Caco-2 (cell line): ENCODE data around the gene C16orf95. TPM values are rescaled to one million over a fixed set of nuclear protein-coding genes. Genes with fewer than 3 reads are reported as not detected.

ENCODE experiments used
- BruUV-seq: library from RNA; stranded (reverse); fragments of 400-500 nt; replicated peaks from 2 replicates; lab custom pipeline; 2021; lab: Mats Ljungman, UMichigan
- CTCF ChIA-PET: fragments of 300-600 bp; sonication (Branson Sonifier 250); formaldehyde crosslinking; loops from one replicate; lab custom pipeline; 2022; ENCODE audit warnings: antibody characterized with exemption; lab: Charles Lee
- POLR2A ChIA-PET: fragments of 300-600 bp; sonication (Branson Sonifier 250); formaldehyde crosslinking; loops from one replicate; lab custom pipeline; 2022; ENCODE audit warnings: antibody characterized with exemption; lab: Charles Lee
- DNase-seq, 2 experiments: peaks; one replicate each; pipeline versions ENCODE4 v3.0.0 to v3.0.0-alpha.2; 2020 to 2022
- H3K27me3 ChIP-seq: replicated peaks from 2 replicates; pipeline ENCODE4 v1.6.0; 2011; ENCODE audit warnings: low read length; ENCODE audit not compliant: control insufficient read depth, insufficient read depth
- H3K36me3 ChIP-seq: 2 replicates; pipeline ENCODE4 v1.5.1; 2011; ENCODE audit warnings: low read length; ENCODE audit not compliant: control insufficient read depth, insufficient read depth
- H3K4me1 ChIP-seq: fragments of 250-450 bp; sonication (Bioruptor Pico); 2 replicates; pipeline ENCODE4 v1.5.1; 2020; ENCODE audit warnings: mild to moderate bottlenecking
- H3K4me3 ChIP-seq: 2 replicates; pipeline ENCODE4 v1.5.1; 2011; ENCODE audit warnings: low read depth, mild to moderate bottlenecking, control low read depth, low read length
- H3K9me3 ChIP-seq: fragments of 250-450 bp; sonication (Bioruptor Pico); 2 replicates; pipeline ENCODE4 v1.5.1; 2020; ENCODE audit warnings: mild to moderate bottlenecking, moderate library complexity
- H3K27ac Mint-ChIP-seq: one replicate; pipeline ENCODE4 v1.8.0; 2022; ENCODE audit warnings: mixed read lengths; ENCODE audit not compliant: unreplicated experiment
- H3K27me3 Mint-ChIP-seq: one replicate; pipeline ENCODE4 v1.8.0; 2022; ENCODE audit warnings: mixed read lengths; ENCODE audit not compliant: insufficient read depth, unreplicated experiment
- H3K36me3 Mint-ChIP-seq: one replicate; pipeline ENCODE4 v1.8.0; 2022; ENCODE audit warnings: mild to moderate bottlenecking, mixed read lengths; ENCODE audit not compliant: insufficient read depth, unreplicated experiment
- H3K4me1 Mint-ChIP-seq: one replicate; pipeline ENCODE4 v1.8.0; 2022; ENCODE audit warnings: low read depth, mixed read lengths; ENCODE audit not compliant: unreplicated experiment
- H3K4me3 Mint-ChIP-seq: one replicate; pipeline ENCODE4 v1.8.0; 2022; ENCODE audit warnings: mild to moderate bottlenecking, moderate library complexity, mixed read lengths; ENCODE audit not compliant: unreplicated experiment
- H3K9me3 Mint-ChIP-seq: one replicate; pipeline ENCODE4 v1.8.0; 2022; ENCODE audit warnings: mixed read lengths; ENCODE audit not compliant: unreplicated experiment
- CTCF ChIP-seq, 2 experiments: fragments of 200-600 bp in 1 of 2; IDR thresholded peaks; 1 replicate in 1 of 2; 2 replicates in 1 of 2; pipeline versions ENCODE4 v1.5.1 to v1.8.0; 2011 to 2022; ENCODE audit warnings: antibody characterized with exemption in 1 of 2, control low read depth in 1 of 2, inconsistent platforms in 1 of 2, low read depth in 1 of 2, low read length in 1 of 2, mild to moderate bottlenecking in 1 of 2, moderate library complexity in 1 of 2; ENCODE audit not compliant: insufficient read depth in 1 of 2, severe bottlenecking in 1 of 2, unreplicated experiment in 1 of 2
- intact Hi-C: fragments of 100-400 bp; cut with micrococcal nuclease; formaldehyde crosslinking; loops from one replicate; pipeline ENCODE4 v1.10.0; 2022; ENCODE audit not compliant: unreplicated experiment
- total RNA-seq: library from RNA; stranded (reverse); gene quantifications from 2 replicates; pipeline ENCODE4 v1.2.3, GENCODE V29; 2022

The C16orf95 gene
- total RNA-seq, 1 experiment from 2014 or later = 4.4 TPM

GRCh38 chr16:87322833-87323726 is 5.9 kb upstream of the C16orf95 start:
- Mint-ChIP-seq H3K27me3 (no peaks in the 10 kb centered on the region), H3K4me3 (no peak overlapping the region), H3K9me3 (no peaks in the 10 kb centered on the region), H3K36me3 (peaks cover 61% of the 10 kb centered on the region), H3K4me1 (peaks cover 7% of the 10 kb centered on the region), H3K27ac (no peak overlapping the region)
- DNase-seq = no peak
- Histone ChIP-seq H3K4me1 (peaks cover 6% of the 10 kb centered on the region), H3K36me3 (peaks cover 2% of the 10 kb centered on the region), H3K27me3 (no peaks in the 10 kb centered on the region), H3K9me3 (no peaks in the 10 kb centered on the region), H3K4me3 (no peak overlapping the region)
- BruUV-seq = no TSS peak
- ChIA-PET POLR2A (no interaction called here), CTCF (interaction anchor here (1.0 kb wide), 1 partner anchor 61 kb away, joined by 3 read pairs; the partner anchor contains the start of gene FBXO31)
- TF ChIP-seq CTCF (IDR thresholded peaks at IDR 0.05; ENCODE audit: insufficient read depth in 1 of 2, low read depth in 1 of 2, low read length in 1 of 2, severe bottlenecking in 1 of 2, unreplicated experiment in 1 of 2) = no peak
- intact Hi-C loops = no loop called here

- Mint-ChIP-seq H3K27me3 (no peaks in the 10 kb centered on the region), H3K4me3 (no peak overlapping the region), H3K4me1 (peaks cover 7% of the 10 kb centered on the region), H3K36me3 (peaks cover 68% of the 10 kb centered on the region), H3K9me3 (no peaks in the 10 kb centered on the region), H3K27ac (no peak overlapping the region)
- intact Hi-C loops = no loop called here
- H3K27me3 ChIP-seq = no peaks in the 10 kb centered on the region
- no peak for TF ChIP-seq CTCF (IDR thresholded peaks at IDR 0.05; ENCODE audit: insufficient read depth in 1 of 2, low read depth in 1 of 2, low read length in 1 of 2, severe bottlenecking in 1 of 2, unreplicated experiment in 1 of 2)
- POLR2A ChIA-PET = no interaction called here
- no TSS peak for BruUV-seq
- H3K9me3 ChIP-seq = no peaks in the 10 kb centered on the region
- peaks cover 2% of the 10 kb centered on the region for H3K36me3 ChIP-seq
- no peak for DNase-seq
- peaks cover 6% of the 10 kb centered on the region for H3K4me1 ChIP-seq
- CTCF ChIA-PET = interaction anchor here (1.1 kb wide), 1 partner anchor 72 kb away, joined by 6 read pairs; no protein-coding TSS in a partner anchor
- no peak overlapping the region for H3K4me3 ChIP-seq
Observed at GRCh38 chr16:87322360-87322759, 5.2 kb upstream of the C16orf95 start.

GRCh38 chr16:87321336-87322107 is 4.3 kb upstream of the C16orf95 start:
- intact Hi-C loops = no loop called here
- H3K27me3 Mint-ChIP-seq = no peaks in the 10 kb centered on the region
- Histone ChIP-seq H3K4me1 (peaks cover 6% of the 10 kb centered on the region), H3K9me3 (no peaks in the 10 kb centered on the region), H3K27me3 (no peaks in the 10 kb centered on the region), H3K4me3 (no peak overlapping the region), H3K36me3 (peaks cover 2% of the 10 kb centered on the region; the same call in 1 of the 2 replicates)
- H3K9me3 Mint-ChIP-seq = no peaks in the 10 kb centered on the region
- CTCF ChIA-PET = interaction anchor here (1.1 kb wide), 1 partner anchor 73 kb away, joined by 6 read pairs; no protein-coding TSS in a partner anchor
- no peak overlapping the region for H3K4me3 Mint-ChIP-seq
- no peak overlapping the region for H3K27ac Mint-ChIP-seq
- POLR2A ChIA-PET = interaction anchor here (1.1 kb wide), 1 partner anchor 34 kb away, joined by 4 read pairs; no protein-coding TSS in a partner anchor
- no TSS peak for BruUV-seq
- DNase-seq = no peak
- TF ChIP-seq CTCF (IDR thresholded peaks at IDR 0.05; ENCODE audit: insufficient read depth in 1 of 2, low read depth in 1 of 2, low read length in 1 of 2, severe bottlenecking in 1 of 2, unreplicated experiment in 1 of 2) = no peak
- peaks cover 7% of the 10 kb centered on the region for H3K4me1 Mint-ChIP-seq
- H3K36me3 Mint-ChIP-seq = peaks cover 67% of the 10 kb centered on the region
